Pons (tissue), 1 donor: ENCODE results near the gene SYNPR.
"Not testable (repeated sequence)": the region's sequence is repeated elsewhere in the genome, so short reads cannot be mapped to it uniquely, and the experiment has no call there.

Experiments used
- DNase-seq: peaks from one replicate; pipeline ENCODE4 v3.0.0-alpha.2; 2016; ENCODE audit warnings: low spot score

The SYNPR gene

GRCh38 chr3:63278171-63279004, at the start of gene SYNPR:
Gene SYNPR (plus strand): TSS chr3:63278308.
- DNase-seq, result no peak

DNA sequence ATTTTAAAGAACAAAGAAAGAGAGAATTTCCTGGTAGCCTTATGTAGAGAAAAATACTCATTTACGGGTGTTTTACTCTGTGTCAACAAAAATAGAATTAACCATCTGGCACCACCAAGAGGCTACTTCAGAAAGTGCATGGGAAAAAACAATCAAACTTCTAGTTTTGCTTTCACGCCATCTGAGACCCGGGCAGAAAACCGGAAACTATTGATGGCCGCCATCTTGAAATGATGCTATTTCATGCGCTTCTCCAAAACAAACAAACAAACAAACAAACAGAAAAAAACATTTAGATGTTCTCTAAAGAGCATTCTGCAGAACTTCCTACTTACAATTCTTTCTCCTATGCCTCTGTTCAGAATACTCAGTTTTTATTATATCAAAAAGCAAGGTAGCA, 49.4 kb upstream of the SYNPR start:
- DNase-seq, result peak; percentile 47

- no peak for DNase-seq
Observed at GRCh38 chr3:63230146-63230545, 48.0 kb upstream of the SYNPR start.

DNA sequence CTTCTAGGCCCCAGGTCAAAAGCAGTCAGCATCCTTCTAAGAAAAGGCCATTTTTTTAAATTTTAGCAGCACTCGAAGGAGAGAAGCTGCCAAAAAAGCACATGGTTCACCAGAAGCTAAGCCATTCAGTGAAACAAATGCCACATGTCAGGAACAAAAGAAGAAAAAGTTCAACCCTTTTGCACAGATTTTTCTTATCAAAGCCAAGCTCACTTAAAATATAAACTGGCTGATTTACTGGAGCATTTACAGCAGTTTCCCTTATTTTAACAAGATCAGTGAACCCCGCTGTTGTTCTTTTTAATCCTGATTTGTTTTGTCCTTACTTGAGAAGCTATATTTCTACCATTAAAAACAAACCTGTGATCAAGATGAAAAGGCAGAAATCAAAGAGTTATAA, 46.5 kb upstream of the SYNPR start:
- no peak for DNase-seq

- peak; percentile 22 for DNase-seq
Observed at GRCh38 chr3:63232764-63233396, 45.2 kb upstream of the SYNPR start.

DNA sequence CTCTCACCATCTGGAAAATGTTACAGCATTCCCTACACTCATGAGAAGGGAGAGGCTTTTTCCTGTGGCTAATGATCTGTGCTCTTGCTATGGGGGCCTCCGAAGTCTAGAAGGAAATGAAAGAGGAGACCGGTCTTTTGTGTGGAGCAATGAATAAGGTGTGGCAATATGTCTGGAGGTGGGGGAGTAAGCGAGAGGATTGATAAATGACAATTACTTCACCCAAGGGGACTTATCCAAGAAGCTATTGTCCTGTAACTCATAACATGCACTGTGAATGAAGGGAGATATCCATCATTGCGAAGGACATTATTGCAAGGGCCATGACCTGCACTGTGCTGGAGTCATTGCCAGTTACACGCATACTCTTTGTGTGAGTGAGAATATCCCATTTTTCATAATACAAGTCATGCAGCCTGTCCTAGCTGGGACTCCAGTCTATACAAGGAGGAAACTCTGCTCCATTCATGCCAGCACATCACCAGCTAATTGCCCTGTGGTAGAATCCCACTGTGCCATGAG, 37.7 kb upstream of the SYNPR start:
- DNase-seq, result no peak

GRCh38 chr3:63242124-63242523, 36.0 kb upstream of the SYNPR start:
- DNase-seq, result no peak

DNA sequence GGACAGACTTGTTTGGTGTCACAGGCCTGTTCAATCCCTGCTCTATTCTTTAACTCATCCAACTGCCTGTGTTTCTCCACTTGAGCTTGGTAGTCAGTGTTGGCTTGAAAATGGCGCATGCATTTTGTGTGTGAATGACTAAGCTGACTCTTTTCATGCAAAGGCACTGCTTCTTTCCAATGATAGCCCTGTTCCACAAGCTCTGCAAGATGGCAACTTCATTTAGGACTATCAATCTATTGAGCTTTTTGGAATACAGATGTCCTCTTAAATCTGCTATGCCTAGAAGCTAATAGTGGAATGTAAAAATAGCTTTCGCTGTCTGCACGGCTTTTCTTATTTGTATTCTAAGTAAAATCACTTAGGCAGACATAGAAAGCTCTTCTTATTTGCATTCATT, 33.6 kb upstream of the SYNPR start:
- no peak for DNase-seq

GRCh38 chr3:63245726-63246241, 32.3 kb upstream of the SYNPR start:
- DNase-seq, result no peak

GRCh38 chr3:63248015-63248414, 30.1 kb upstream of the SYNPR start:
- no peak for DNase-seq

GRCh38 chr3:63251499-63251898, 26.6 kb upstream of the SYNPR start:
- DNase-seq, result no peak

- not testable (repeated sequence) for DNase-seq
Observed at GRCh38 chr3:63255819-63256218, 22.3 kb upstream of the SYNPR start.

- no peak for DNase-seq
Observed at GRCh38 chr3:63264716-63265115, 13.4 kb upstream of the SYNPR start.

DNA sequence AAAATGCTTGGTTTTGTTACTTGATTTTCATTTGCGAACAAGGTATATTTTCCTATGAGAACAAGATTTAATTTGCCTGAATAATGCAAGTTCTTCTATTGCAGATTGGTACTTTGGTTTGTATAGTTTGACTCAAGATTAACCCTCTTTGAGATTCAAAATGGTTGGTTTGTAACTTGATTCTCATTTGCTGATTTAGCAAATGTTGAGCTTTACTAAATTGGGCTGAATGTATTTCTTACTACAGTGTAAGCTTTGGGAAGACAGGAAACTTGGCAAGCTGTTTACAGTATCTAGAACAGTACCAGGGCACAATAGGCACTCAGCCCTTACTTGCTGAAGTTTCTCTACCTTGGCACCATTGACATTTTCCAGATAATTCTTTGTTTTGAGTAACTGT, 3.7 kb upstream of the SYNPR start:
- DNase-seq, result no peak

DNA sequence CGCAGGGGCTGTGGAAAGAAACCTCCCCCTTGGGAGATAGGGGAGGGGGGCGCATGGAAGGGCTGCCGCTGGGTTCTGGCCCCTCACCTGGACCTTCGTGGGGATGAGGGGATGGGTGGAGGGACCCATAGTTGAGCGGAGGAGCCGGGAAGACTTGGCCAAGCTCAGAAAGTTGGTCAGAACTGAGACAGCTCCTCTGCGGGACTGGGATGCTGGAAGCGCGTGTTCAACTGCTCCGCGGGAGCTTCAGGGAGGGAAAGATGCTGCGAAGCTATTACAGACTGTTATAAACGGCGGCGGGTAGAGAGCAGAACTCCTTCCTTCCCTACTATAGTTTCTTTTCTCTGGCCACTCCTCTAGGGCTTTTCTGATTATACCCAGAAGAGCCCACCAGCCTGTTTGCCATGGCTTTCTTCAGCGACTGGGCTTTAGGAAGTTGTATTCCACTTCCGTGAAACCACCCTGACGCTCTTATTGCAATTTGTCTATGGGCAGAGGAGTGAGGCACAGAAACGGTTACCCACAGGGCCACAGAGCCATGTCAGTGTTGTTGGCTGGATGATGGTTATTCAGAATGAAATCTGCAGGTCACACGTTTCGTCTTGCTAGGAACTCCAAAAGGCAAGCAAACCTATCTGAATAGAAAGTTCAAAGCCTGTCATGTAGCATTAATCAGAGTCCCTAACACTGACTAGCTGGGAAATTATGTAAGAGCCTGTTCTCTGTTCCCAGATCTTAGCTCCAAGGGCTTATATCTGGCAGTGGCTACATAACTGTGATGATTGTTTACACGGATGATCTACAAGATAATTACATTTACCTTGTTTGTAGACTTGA, 1.1 kb downstream of the SYNPR start:
- peak; percentile 7 for DNase-seq

- no peak for DNase-seq
Observed at GRCh38 chr3:63287610-63288009, 9.5 kb downstream of the SYNPR start.

GRCh38 chr3:63290686-63291085, 12.6 kb downstream of the SYNPR start:
- DNase-seq, result no peak

DNA sequence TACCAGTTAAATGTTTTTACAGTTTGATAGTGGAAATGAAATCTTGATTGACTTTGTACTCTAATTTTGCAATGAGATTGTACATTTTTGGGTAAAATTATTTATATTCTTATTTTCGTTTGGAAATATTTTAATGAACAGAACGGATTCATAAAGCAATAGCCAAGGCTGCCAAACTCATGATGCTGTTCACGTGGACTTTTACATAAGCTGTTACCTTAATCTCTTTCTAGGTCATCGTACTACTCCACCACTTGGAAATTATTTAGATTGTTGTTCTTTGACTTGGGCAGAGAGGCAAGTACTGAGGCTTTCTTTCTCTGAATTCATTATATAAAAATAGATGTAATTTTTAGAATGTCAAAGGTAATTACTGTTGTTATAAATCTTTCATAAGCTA, 16.2 kb downstream of the SYNPR start:
- no peak for DNase-seq

- DNase-seq, result no peak
Observed at GRCh38 chr3:63295356-63295755, 17.2 kb downstream of the SYNPR start.

DNA sequence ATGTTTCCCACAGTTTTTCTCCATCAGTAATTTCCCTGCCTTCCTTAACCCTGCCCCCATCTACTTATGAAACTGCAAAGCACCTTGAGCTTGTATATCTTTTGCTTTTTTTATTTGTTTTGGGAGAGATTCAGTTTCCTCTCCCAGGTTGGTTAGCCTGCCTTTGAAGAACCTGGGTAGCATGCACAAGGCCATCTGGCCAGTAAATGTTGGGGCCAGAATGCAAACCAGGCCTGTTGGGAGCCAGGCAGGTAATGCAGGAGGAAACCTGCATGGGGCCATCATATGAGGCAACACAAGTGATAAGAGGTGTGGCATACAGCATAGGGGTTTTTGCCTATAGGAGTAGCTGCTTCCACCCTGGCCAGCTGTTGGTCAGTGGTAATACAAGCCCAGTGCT, 17.7 kb downstream of the SYNPR start:
- DNase-seq, result no peak

DNA sequence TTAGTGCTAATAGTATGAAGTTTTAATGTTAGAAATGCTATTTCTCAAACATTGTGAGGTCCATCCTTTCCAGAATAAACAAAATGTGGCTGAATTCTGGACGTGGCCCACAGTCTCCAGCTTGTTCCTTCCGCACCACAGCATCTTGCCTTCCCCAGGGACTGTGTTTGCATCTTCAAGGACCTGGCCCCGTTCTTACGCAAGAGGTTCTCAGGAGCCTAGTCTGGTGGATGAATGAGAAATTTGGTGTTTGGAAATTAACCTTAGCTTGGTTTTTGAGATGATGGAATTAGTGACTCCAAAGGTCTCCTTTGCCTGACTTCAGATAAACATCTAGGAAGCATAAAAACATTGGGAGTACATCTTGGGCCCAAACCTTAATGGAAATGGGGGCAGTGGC, 18.1 kb downstream of the SYNPR start:
- no peak for DNase-seq

DNA sequence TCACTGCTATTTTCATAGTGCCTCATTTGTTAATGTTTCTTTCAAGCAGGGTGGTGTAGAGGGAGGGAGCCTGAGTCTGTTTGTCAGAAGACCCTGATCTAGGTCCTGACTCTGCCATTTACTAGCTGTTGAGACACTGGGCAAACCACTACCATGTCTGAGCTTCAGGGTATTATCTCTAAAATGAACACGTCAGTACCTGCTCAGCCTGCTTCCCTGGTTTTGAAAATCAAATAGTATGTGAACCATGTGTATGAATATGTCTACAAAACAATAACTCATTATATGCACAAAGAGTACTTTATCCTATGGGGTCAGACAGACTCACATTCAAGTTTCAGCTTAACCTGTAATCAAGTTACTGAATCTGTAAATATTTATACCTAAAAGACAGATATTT, 25.1 kb downstream of the SYNPR start:
- no peak for DNase-seq
